HepG2 (cell line): ENCODE results near the gene SGK1. TPM values are rescaled to one million over a fixed set of nuclear protein-coding genes. Genes with fewer than 3 reads are reported as not detected.

Source experiments
- AKAP8 ChIP-seq: sonication (generic); formaldehyde crosslinking; IDR thresholded peaks from 2 replicates; pipeline ENCODE4 v1.5.1; 2020; ENCODE audit warnings: mild to moderate bottlenecking, missing genetic modification reagents
- EEA1 ChIP-seq: sonication (generic); formaldehyde crosslinking; IDR thresholded peaks from 2 replicates; pipeline ENCODE4 v1.5.1; 2020; ENCODE audit warnings: mild to moderate bottlenecking, missing genetic modification reagents, borderline replicate concordance
- ESRRA ChIP-seq: sonication (generic); formaldehyde crosslinking; IDR thresholded peaks from 2 replicates; pipeline ENCODE4 v1.5.1; 2020; ENCODE audit warnings: mild to moderate bottlenecking, low read depth, missing genetic modification reagents
- GATAD2A ChIP-seq: IDR thresholded peaks from 2 replicates; pipeline ENCODE4 v1.6.1; 2016
- KLF15 ChIP-seq: sonication (generic); formaldehyde crosslinking; IDR thresholded peaks from 2 replicates; pipeline ENCODE4 v1.8.1; 2023; ENCODE audit warnings: borderline replicate concordance, mild to moderate bottlenecking, inconsistent platforms, missing genetic modification reagents, mixed read lengths
- NFIB ChIP-seq: sonication (generic); formaldehyde crosslinking; IDR thresholded peaks from 2 replicates; pipeline ENCODE4 v1.9.0; 2021; ENCODE audit warnings: missing genetic modification reagents, mild to moderate bottlenecking, borderline replicate concordance
- NFIC ChIP-seq: IDR thresholded peaks from 2 replicates; pipeline ENCODE4 v1.6.1; 2012; ENCODE audit warnings: mild to moderate bottlenecking, low read length, inconsistent platforms
- NKX3-1 ChIP-seq: sonication (generic); formaldehyde crosslinking; IDR thresholded peaks from 2 replicates; pipeline ENCODE4 v1.5.0; 2020; ENCODE audit warnings: missing genetic modification reagents
- PITX1 ChIP-seq: sonication (generic); formaldehyde crosslinking; IDR thresholded peaks from 2 replicates; pipeline ENCODE4 v1.5.1; 2020; ENCODE audit warnings: mild to moderate bottlenecking, missing genetic modification reagents
- STAG1 ChIP-seq: sonication (generic); formaldehyde crosslinking; IDR thresholded peaks from 2 replicates; pipeline ENCODE4 v1.4.0; 2020; ENCODE audit warnings: missing genetic modification reagents
- TCF7L2 ChIP-seq: IDR thresholded peaks from 2 replicates; pipeline ENCODE4 v1.6.1; 2011; ENCODE audit warnings: mild to moderate bottlenecking, low read depth, low read length, moderate library complexity
- THAP11 ChIP-seq: IDR thresholded peaks from 2 replicates; pipeline ENCODE4 v1.6.1; 2016; ENCODE audit warnings: missing biosample characterization, missing genetic modification reagents
- ZBTB7B ChIP-seq: sonication (generic); formaldehyde crosslinking; IDR thresholded peaks from 2 replicates; pipeline ENCODE4 v1.4.0; 2020; ENCODE audit warnings: missing genetic modification reagents
- ZMYM3 ChIP-seq: sonication (generic); formaldehyde crosslinking; IDR thresholded peaks from 2 replicates; pipeline ENCODE4 v1.5.1; 2020; ENCODE audit warnings: mild to moderate bottlenecking, missing genetic modification reagents
- ZNF329 ChIP-seq: sonication (generic); formaldehyde crosslinking; IDR thresholded peaks from 2 replicates; pipeline ENCODE4 v1.9.0; 2021; ENCODE audit warnings: low read depth, mild to moderate bottlenecking, missing genetic modification reagents
- ZNF547 ChIP-seq: sonication (generic); formaldehyde crosslinking; IDR thresholded peaks from 2 replicates; pipeline ENCODE4 v1.5.1; 2020; ENCODE audit warnings: mild to moderate bottlenecking, missing genetic modification reagents
- ZNF674 ChIP-seq: sonication (generic); formaldehyde crosslinking; IDR thresholded peaks from 2 replicates; pipeline ENCODE4 v1.5.0; 2020; ENCODE audit warnings: low read depth, mild to moderate bottlenecking, missing genetic modification reagents
- ZNF720 ChIP-seq: sonication (generic); formaldehyde crosslinking; IDR thresholded peaks from 2 replicates; pipeline ENCODE4 v1.4.0; 2020; ENCODE audit warnings: missing genetic modification reagents
- ZNF788 ChIP-seq: sonication (generic); formaldehyde crosslinking; IDR thresholded peaks from 2 replicates; pipeline ENCODE4 v1.5.0; 2020; ENCODE audit warnings: mild to moderate bottlenecking, missing genetic modification reagents, borderline replicate concordance
- polyA plus RNA-seq, 8 experiments: library from polyadenylated mRNA; depleted of rRNA in 3 of 8; stranded (reverse) in 7 of 8; unstranded in 1 of 8; fragments of >200 nt; fragmentation: Illumina TruSeq in 4 of 8; extraction: Trizol in 4 of 8; gene quantifications; 2 replicates each; pipeline versions ENCODE4 v1.2.1 to v1.2.3, GENCODE V29; 2011 to 2016; ENCODE audit warnings: low read depth in 4 of 8, missing spikeins in 1 of 8, mixed read lengths in 1 of 8; ENCODE audit not compliant: insufficient read depth in 1 of 8
- total RNA-seq, 5 experiments: library from RNA; depleted of rRNA; stranded (reverse); fragments of >200 nt; fragmentation: Illumina TruSeq; extraction: Trizol; gene quantifications; 2 replicates each; pipeline ENCODE4 v1.2.3, GENCODE V29; 2016; ENCODE audit warnings: low read depth in 1 of 5
- TF ChIP-seq, protein P1 (sequence below): sonication (generic); formaldehyde crosslinking; IDR thresholded peaks from 2 replicates; pipeline ENCODE4 v1.4.0; 2020; ENCODE audit warnings: missing genetic modification reagents, borderline replicate concordance
- TF ChIP-seq, protein P2 (sequence below): conservative IDR thresholded peaks from 2 replicates; pipeline ENCODE4 v1.6.1; 2018; ENCODE audit warnings: missing genetic modification reagents
- TF ChIP-seq, protein P3 (sequence below): sonication (generic); formaldehyde crosslinking; IDR thresholded peaks from 2 replicates; pipeline ENCODE4 v1.8.0; 2022; ENCODE audit warnings: mild to moderate bottlenecking, missing genetic modification reagents; ENCODE audit not compliant: insufficient replicate concordance
- TF ChIP-seq, protein P4 (sequence below): sonication (generic); formaldehyde crosslinking; IDR thresholded peaks from 2 replicates; pipeline ENCODE4 v1.5.0; 2020; ENCODE audit warnings: mild to moderate bottlenecking, missing genetic modification reagents, moderate library complexity

The SGK1 gene
- total and polyA plus RNA-seq, 2 of the 13 experiments (the other 11 are each of a cell fraction or from before 2014, with no cell fraction given) = 56.1 to 56.2 TPM

DNA sequence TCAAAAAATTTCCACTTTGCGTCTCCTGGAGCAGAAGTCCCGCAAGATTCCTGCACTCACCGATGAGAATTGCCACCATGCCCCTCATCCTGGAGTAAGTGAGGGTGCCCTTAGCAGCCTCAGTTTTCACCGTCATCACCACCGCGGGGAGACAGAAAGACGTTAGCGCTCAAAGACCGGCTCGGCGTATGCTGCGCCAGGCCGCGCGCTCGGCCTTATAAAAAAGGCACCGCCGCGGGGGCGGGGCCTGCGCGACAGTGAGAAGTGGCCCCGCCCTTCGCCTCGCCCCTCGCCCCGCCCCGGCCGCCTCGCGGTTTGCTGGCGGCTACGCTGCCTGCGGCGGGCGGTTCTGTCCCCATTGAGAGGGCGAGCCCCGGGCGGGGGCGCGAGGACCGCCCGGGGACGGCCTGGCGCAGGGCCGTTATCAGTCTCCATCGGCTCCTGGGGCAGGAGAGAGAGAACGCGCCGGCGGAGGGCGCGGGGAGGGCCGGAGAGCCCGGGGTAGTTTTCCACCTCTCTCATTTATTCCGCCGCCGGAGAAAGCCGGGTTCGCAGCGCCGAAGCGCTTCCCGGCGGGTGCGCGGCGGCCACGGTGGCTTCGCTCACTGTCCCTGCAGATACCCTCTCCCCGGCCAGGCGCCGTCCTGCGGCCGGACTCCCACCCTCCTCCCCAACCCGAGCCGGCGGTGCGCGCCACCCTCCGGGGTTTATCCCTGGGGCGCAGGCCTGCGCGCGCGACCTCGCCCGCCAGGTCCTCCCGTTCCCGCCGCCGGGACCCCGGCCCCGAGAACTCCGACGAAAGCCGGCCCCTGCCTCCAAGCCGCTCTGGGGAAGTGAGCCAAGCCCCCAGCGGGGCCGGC lies 143.0 kb downstream of the SGK1 start (continued):
- no peak for TF ChIP-seq ZNF674 (CRISPR knock-in tag)
- TF ChIP-seq NKX3-1 = peak; percentile 68
- TF ChIP-seq ESRRA (CRISPR knock-in tag) = no peak; the same call in 1 of the 2 replicates
- TF ChIP-seq NFIB = no peak
- TF ChIP-seq ZNF788 (CRISPR knock-in tag) = peak; percentile 56; the same call in 1 of the 2 replicates
- no peak for TF ChIP-seq KLF15 (CRISPR knock-in tag)
- TF ChIP-seq ZNF547 (CRISPR knock-in tag) = peak; percentile 60
- TF ChIP-seq ZMYM3 = no peak
- TF ChIP-seq THAP11 = peak; percentile 81
- TF ChIP-seq NFIC = 0 out of 2 replicates have a peak, but pooled peaks have one; percentile 7
- TF ChIP-seq TCF7L2 = no peak
- TF ChIP-seq, protein P1, sequence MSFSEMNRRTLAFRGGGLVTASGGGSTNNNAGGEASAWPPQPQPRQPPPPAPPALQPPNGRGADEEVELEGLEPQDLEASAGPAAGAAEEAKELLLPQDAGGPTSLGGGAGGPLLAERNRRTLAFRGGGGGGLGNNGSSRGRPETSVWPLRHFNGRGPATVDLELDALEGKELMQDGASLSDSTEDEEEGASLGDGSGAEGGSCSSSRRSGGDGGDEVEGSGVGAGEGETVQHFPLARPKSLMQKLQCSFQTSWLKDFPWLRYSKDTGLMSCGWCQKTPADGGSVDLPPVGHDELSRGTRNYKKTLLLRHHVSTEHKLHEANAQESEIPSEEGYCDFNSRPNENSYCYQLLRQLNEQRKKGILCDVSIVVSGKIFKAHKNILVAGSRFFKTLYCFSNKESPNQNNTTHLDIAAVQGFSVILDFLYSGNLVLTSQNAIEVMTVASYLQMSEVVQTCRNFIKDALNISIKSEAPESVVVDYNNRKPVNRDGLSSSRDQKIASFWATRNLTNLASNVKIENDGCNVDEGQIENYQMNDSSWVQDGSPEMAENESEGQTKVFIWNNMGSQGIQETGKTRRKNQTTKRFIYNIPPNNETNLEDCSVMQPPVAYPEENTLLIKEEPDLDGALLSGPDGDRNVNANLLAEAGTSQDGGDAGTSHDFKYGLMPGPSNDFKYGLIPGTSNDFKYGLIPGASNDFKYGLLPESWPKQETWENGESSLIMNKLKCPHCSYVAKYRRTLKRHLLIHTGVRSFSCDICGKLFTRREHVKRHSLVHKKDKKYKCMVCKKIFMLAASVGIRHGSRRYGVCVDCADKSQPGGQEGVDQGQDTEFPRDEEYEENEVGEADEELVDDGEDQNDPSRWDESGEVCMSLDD = no peak
- no peak for TF ChIP-seq ZNF720 (CRISPR knock-in tag)
- TF ChIP-seq ZNF329 (CRISPR knock-in tag) = peak; percentile 84; the same call in 1 of the 2 replicates
- TF ChIP-seq, protein P2, sequence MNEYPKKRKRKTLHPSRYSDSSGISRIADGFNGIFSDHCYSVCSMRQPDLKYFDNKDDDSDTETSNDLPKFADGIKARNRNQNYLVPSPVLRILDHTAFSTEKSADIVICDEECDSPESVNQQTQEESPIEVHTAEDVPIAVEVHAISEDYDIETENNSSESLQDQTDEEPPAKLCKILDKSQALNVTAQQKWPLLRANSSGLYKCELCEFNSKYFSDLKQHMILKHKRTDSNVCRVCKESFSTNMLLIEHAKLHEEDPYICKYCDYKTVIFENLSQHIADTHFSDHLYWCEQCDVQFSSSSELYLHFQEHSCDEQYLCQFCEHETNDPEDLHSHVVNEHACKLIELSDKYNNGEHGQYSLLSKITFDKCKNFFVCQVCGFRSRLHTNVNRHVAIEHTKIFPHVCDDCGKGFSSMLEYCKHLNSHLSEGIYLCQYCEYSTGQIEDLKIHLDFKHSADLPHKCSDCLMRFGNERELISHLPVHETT = peak; percentile 52; the same call in 1 of the 2 replicates
- no peak for TF ChIP-seq GATAD2A
- TF ChIP-seq, protein P3, sequence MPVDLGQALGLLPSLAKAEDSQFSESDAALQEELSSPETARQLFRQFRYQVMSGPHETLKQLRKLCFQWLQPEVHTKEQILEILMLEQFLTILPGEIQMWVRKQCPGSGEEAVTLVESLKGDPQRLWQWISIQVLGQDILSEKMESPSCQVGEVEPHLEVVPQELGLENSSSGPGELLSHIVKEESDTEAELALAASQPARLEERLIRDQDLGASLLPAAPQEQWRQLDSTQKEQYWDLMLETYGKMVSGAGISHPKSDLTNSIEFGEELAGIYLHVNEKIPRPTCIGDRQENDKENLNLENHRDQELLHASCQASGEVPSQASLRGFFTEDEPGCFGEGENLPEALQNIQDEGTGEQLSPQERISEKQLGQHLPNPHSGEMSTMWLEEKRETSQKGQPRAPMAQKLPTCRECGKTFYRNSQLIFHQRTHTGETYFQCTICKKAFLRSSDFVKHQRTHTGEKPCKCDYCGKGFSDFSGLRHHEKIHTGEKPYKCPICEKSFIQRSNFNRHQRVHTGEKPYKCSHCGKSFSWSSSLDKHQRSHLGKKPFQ (CRISPR knock-in tag) = peak; percentile 88
- no peak; the same call in 1 of the 2 replicates for TF ChIP-seq EEA1 (CRISPR knock-in tag)
- TF ChIP-seq AKAP8 (CRISPR knock-in tag) = peak; percentile 69
- no peak for TF ChIP-seq PITX1
- TF ChIP-seq, protein P4, sequence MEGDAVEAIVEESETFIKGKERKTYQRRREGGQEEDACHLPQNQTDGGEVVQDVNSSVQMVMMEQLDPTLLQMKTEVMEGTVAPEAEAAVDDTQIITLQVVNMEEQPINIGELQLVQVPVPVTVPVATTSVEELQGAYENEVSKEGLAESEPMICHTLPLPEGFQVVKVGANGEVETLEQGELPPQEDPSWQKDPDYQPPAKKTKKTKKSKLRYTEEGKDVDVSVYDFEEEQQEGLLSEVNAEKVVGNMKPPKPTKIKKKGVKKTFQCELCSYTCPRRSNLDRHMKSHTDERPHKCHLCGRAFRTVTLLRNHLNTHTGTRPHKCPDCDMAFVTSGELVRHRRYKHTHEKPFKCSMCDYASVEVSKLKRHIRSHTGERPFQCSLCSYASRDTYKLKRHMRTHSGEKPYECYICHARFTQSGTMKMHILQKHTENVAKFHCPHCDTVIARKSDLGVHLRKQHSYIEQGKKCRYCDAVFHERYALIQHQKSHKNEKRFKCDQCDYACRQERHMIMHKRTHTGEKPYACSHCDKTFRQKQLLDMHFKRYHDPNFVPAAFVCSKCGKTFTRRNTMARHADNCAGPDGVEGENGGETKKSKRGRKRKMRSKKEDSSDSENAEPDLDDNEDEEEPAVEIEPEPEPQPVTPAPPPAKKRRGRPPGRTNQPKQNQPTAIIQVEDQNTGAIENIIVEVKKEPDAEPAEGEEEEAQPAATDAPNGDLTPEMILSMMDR (CRISPR knock-in tag) = peak; percentile 48; the same call in 1 of the 2 replicates
- peak; percentile 96 for TF ChIP-seq ZBTB7B
- peak; percentile 68 for TF ChIP-seq STAG1 (CRISPR knock-in tag)
